Left ventricle myocardium inferior (tissue), 1 donor: ENCODE results near the gene TAPBP. TPM values are rescaled to one million over a fixed set of nuclear protein-coding genes. Genes with fewer than 3 reads are reported as not detected.
A peak's percentile ranks its signal among the peaks of the same experiment; 100 is the strongest.
"Not testable (repeated sequence)": the region's sequence is repeated elsewhere in the genome, so short reads cannot be mapped to it uniquely, and the experiment has no call there.

ENCODE experiments used
- DNase-seq: peaks from one replicate; pipeline ENCODE4 v3.0.0-alpha.2; 2020
- H3K27ac ChIP-seq: fragments of 200-600 bp; replicated peaks from 2 replicates; pipeline ENCODE4 v1.8.0; 2021
- H3K27me3 ChIP-seq: fragments of 200-600 bp; 2 replicates; pipeline ENCODE4 v1.8.0; 2021; ENCODE audit warnings: low read depth
- H3K36me3 ChIP-seq: fragments of 200-600 bp; 2 replicates; pipeline ENCODE4 v1.8.0; 2021
- H3K4me1 ChIP-seq: fragments of 200-600 bp; 2 replicates; pipeline ENCODE4 v1.8.0; 2021
- H3K4me3 ChIP-seq: fragments of 200-600 bp; 2 replicates; pipeline ENCODE4 v1.8.0; 2021; ENCODE audit warnings: mild to moderate bottlenecking, moderate library complexity
- H3K9me3 ChIP-seq: fragments of 200-600 bp; replicated peaks from 2 replicates; pipeline ENCODE4 v1.8.0; 2021
- intact Hi-C: fragments of 100-400 bp; cut with micrococcal nuclease; formaldehyde crosslinking; loops from one replicate; pipeline ENCODE4 v1.11.0; 2022
- total RNA-seq: library from RNA; stranded (reverse); fragmentation: NEBNext Ultra II Directional; extraction: Animal tissue kit (Norgen Biotek cat#: 25700); gene quantifications from one replicate; pipeline ENCODE4 v1.2.1, GENCODE V29; 2021
- TF ChIP-seq, protein P1 (sequence below): fragments of 200-600 bp; IDR thresholded peaks from 2 replicates; pipeline ENCODE4 v1.8.0; 2021; ENCODE audit warnings: antibody characterized with exemption, mild to moderate bottlenecking, borderline replicate concordance
- donor health status: DM: no; HTN: yes; CAD: no; lungs with severe emphysema.

TAPBP gene
- total RNA-seq, 1 donor from 2014 or later, result 92.3 TPM

DNA sequence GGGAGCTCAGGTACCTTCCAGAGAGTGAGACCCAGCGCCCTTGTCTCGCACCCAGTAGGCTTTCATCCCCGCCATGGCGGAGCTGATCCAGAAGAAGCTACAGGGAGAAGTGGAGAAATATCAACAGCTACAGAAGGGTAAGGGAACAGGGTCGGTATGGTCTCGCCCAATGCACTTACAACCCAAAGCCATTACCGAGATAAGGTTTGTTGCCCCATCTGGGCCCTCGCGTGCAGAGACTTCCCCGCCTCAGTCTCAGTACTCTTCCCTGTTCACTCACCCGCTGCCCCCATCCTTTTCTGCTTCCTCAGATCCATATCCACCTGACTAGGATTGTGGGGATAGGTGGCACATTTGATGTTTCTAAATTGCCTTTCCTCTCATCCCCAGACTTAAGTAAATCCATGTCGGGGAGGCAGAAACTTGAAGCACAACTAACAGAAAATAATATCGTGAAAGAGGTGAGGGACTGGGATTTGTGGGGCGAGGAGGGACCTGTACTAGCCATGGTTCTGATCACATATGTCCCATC lies 24.0 kb downstream of the TAPBP start:
- no peak for DNase-seq
- Histone ChIP-seq H3K4me3 (peak overlapping the region; percentile 83), H3K9me3 (no peaks in the 10 kb centered on the region), H3K27me3 (no peaks in the 10 kb centered on the region), H3K27ac (peak overlapping the region; percentile 93), H3K36me3 (peaks cover 65% of the 10 kb centered on the region), H3K4me1 (peaks cover 34% of the 10 kb centered on the region)
- intact Hi-C loops, result no loop called here
- TF ChIP-seq, protein P1, sequence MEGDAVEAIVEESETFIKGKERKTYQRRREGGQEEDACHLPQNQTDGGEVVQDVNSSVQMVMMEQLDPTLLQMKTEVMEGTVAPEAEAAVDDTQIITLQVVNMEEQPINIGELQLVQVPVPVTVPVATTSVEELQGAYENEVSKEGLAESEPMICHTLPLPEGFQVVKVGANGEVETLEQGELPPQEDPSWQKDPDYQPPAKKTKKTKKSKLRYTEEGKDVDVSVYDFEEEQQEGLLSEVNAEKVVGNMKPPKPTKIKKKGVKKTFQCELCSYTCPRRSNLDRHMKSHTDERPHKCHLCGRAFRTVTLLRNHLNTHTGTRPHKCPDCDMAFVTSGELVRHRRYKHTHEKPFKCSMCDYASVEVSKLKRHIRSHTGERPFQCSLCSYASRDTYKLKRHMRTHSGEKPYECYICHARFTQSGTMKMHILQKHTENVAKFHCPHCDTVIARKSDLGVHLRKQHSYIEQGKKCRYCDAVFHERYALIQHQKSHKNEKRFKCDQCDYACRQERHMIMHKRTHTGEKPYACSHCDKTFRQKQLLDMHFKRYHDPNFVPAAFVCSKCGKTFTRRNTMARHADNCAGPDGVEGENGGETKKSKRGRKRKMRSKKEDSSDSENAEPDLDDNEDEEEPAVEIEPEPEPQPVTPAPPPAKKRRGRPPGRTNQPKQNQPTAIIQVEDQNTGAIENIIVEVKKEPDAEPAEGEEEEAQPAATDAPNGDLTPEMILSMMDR, result no peak

DNA sequence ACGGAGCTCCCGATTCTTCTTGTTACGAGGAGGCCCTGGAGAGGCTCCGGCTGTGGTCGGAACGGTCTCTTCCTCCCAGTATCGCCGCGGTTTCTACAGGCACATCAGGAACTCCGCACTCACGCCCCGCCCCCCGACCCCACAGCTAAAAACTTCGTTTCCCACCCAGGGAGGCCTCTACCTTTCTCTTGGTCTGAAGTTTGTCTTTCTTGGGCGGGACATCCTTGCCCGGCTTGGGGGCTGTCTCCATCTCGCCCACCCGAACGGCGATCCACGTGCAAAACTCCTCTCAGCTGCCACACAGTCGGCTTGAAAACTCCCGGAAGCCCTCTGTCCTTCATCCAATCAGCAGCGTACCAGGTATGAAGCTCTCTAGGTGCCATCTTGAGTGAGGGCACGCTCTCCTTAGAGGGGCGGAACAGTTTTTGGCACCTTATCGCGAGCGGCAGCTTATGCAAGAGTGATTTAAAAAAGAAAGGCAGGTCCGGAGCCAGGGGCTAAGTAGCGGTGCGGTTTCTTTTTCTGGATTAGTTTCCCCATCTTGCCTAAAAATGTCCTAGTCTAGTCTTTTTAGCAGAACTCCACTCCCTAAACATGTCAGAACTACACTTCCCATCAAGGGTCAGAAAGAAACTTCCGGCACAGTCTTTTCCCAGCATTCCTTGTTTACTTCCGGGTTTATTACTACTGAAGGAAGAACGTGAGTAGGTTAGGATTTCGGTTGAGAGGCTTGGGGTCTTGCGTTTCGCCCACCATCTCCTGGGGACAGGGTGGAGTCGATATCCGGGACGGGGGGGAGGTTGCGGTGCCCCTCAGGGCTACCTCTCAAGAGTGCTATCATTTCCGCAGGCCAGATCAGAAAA lies 24.7 kb downstream of the TAPBP start, which contains the start of the genes PFDN6 and WDR46:
Gene PFDN6 (plus strand): TSS at position 681 of the 863 bp plus-strand sequence. CDS start 256 bp downstream, outside the sequence.
Gene WDR46 (minus strand): TSS at position 319 of the 863 bp plus-strand sequence. CDS start 69 bp downstream, at position 250.
- H3K4me1 ChIP-seq, result peaks cover 34% of the 10 kb centered on the region
- intact Hi-C loops, result no loop called here
- peak; percentile 74 for DNase-seq
- no peaks in the 10 kb centered on the region for H3K9me3 ChIP-seq
- TF ChIP-seq, protein P1, result no peak
- peak within 1 kb of the TSS; percentile 83 for H3K4me3 ChIP-seq
- H3K27me3 ChIP-seq, result no peaks in the 10 kb centered on the region
- peak within 1 kb of the TSS; percentile 93 for H3K27ac ChIP-seq
- H3K36me3 ChIP-seq, result peaks cover 65% of the 10 kb centered on the region

DNA sequence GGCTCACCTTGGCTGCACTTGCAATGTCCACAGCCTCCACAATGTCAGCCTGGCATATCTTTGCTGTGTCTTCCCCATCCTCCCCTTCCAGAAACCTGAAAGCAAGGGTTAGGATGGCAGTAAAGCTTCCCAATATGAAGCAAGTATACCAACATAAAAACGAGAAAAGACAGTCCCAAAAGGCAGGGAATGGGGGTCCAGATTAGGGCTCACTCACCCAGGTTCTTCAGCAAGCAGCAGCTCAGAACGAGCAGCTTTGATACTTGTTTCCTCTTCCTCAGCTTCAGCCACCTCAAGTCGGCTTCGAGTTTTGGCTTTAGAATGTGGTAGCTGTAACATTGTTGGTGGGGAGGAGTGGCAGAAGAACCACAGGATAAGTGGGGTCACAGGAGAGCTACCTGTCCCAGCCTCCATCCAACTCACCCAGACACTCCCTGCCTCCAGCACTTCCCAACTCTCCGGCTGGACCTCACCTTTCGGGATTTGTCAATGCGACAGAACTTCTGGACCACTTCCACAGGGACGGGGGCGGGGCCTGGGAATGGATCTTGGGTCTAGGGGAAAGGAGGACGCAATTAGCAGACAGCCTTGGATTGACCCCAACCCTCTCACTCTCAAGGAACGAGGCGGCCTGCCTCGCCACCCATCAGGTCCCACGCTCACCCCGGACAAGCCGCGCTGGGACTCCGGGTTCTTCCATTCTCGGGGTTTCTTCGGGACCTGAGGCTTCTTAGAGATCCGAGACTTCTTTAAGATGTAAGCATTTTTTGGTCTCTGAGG lies 25.5 kb downstream of the TAPBP start:
- intact Hi-C loops, result no loop called here
- Histone ChIP-seq H3K36me3 (peaks cover 65% of the 10 kb centered on the region), H3K27ac (peak overlapping the region; percentile 93), H3K9me3 (no peaks in the 10 kb centered on the region), H3K4me1 (peaks cover 34% of the 10 kb centered on the region), H3K4me3 (peak overlapping the region; percentile 83), H3K27me3 (no peaks in the 10 kb centered on the region)
- no peak for DNase-seq
- TF ChIP-seq, protein P1, result no peak

DNA sequence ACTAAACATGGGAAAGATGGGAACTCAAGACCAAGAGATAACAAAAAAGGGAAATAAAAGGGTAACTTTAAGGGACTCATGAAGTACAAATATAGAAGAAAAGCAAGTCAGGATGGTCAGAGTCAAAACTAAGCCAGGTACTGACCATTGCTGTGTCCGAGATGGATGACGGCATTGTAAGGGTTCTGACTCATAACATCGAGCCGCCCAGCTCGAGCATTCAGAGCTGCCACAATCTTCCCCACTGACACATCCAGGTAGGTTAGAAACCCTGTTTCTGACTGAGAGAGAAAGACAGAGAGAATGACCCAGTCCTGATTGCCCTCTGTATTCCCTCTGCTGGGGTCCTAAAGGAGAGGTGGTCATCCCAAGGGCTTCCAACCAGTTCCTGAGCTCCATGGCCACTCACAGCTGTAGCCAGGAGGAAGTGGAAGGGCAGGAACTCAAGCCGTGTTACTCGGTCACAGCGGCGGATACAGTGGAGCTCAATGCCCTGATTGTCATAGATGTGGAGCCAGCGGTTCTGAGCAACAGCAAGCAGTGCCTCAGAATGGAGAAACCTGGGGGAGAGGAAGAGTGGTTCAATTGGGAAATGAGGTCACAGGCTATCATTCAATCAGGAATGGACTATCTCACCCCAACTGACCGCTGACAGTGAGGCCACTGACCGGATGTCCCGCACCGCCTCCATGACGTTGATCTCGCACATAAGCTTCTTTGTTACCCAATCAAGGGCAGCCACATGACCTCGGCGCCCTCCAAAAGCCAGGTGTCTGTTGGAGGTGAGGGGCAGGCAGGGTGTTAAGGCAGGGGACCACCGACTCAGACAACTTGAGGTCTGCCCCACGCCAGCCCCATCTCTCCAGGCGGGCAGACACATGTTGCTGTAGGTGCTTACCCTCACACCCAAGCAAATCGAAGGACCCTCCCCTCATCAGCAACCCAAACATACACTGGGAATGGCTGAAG lies 26.6 kb downstream of the TAPBP start:
- H3K9me3 ChIP-seq, result no peaks in the 10 kb centered on the region
- H3K27ac ChIP-seq, result no peak overlapping the region
- intact Hi-C loops, result no loop called here
- TF ChIP-seq, protein P1, result no peak
- H3K36me3 ChIP-seq, result peaks cover 64% of the 10 kb centered on the region
- no peaks in the 10 kb centered on the region for H3K27me3 ChIP-seq
- H3K4me1 ChIP-seq, result peaks cover 34% of the 10 kb centered on the region
- no peak overlapping the region for H3K4me3 ChIP-seq
- DNase-seq, result no peak

DNA sequence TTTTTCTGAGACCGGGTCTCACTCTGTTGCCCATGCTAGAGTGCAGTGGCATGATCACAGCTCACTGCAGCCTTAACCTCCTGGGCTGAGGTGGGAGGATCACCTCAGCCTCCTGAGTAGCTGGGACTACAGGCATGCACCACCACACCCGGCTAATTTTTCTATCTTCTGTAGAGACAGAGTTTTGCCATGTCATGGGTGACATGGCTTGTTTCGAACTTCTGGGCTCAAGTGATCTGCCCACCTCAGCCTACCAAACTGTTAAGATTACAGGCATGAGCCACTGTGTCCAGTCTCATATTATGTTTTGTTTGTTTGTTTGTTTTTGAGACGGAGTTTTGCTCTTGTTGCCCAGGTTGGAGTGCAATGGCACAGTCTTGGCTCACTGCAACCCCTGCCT lies 28.7 kb downstream of the TAPBP start:
- H3K4me3 ChIP-seq, DNase-seq, H3K27ac ChIP-seq, H3K9me3 ChIP-seq, intact Hi-C loops, H3K27me3 ChIP-seq: not testable (repeated sequence)
- Histone ChIP-seq H3K4me1 (peaks cover 26% of the 10 kb centered on the region), H3K36me3 (peaks cover 71% of the 10 kb centered on the region)
